GM12872 (cell line): ENCODE data around the gene SLC38A7.

Source experiments
- TF ChIP-seq, protein P1 (sequence below): IDR thresholded peaks from 3 replicates; pipeline ENCODE4 v1.5.1; 2011; ENCODE audit warnings: low read depth, mild to moderate bottlenecking, low read length, moderate library complexity; ENCODE audit not compliant: insufficient read depth

Gene SLC38A7

DNA sequence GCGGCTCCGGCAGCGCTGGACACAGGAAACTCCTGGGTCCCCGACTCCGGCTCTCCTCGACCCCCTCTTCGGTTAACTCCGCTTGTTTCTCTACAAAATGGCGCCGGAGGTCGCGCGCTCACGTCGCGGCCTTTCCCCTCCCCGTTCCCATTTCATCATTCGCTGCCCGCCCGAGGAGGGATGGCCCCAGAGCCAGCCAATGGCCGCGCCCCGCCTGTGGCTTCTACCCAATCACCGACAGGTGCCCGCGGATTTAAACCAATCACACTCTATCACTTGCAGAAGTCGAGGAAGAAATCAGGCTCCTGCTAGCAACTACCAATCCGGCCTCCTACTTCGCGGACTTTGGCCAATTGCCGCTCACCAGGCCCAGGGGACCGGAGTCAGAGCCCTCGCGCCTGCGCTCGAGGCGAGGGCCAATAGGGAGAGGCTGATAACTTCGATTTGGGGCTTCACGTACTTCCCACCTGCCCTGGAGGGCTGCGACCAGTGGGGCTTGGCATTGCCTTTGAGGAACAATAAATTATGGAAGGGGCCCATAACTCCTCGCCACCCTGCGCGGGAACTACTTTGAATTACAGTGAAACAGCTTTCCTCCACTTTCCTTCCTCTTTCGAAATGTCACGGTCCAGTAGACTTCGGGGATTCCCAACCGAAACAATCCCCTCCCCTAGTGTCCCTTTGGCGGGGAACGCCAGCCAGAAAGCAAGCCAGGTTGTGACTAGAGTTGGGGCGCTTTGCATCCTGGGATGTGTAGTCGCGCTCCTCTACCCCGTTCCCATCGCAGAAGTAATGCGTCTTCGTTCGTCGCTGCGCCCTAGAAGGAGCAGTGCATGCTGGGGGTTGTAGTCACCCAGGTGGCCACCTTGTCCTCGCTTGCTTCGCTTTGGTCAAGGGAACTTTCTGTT is 54.6 kb downstream of the SLC38A7 start, which contains the start of gene CNOT1:
TSS of gene CNOT1 (minus strand) at position 94 of the 908 bp plus-strand sequence. CDS start 30,489 bp downstream, outside the sequence.
- TF ChIP-seq, protein P1, sequence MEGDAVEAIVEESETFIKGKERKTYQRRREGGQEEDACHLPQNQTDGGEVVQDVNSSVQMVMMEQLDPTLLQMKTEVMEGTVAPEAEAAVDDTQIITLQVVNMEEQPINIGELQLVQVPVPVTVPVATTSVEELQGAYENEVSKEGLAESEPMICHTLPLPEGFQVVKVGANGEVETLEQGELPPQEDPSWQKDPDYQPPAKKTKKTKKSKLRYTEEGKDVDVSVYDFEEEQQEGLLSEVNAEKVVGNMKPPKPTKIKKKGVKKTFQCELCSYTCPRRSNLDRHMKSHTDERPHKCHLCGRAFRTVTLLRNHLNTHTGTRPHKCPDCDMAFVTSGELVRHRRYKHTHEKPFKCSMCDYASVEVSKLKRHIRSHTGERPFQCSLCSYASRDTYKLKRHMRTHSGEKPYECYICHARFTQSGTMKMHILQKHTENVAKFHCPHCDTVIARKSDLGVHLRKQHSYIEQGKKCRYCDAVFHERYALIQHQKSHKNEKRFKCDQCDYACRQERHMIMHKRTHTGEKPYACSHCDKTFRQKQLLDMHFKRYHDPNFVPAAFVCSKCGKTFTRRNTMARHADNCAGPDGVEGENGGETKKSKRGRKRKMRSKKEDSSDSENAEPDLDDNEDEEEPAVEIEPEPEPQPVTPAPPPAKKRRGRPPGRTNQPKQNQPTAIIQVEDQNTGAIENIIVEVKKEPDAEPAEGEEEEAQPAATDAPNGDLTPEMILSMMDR = no peak

DNA sequence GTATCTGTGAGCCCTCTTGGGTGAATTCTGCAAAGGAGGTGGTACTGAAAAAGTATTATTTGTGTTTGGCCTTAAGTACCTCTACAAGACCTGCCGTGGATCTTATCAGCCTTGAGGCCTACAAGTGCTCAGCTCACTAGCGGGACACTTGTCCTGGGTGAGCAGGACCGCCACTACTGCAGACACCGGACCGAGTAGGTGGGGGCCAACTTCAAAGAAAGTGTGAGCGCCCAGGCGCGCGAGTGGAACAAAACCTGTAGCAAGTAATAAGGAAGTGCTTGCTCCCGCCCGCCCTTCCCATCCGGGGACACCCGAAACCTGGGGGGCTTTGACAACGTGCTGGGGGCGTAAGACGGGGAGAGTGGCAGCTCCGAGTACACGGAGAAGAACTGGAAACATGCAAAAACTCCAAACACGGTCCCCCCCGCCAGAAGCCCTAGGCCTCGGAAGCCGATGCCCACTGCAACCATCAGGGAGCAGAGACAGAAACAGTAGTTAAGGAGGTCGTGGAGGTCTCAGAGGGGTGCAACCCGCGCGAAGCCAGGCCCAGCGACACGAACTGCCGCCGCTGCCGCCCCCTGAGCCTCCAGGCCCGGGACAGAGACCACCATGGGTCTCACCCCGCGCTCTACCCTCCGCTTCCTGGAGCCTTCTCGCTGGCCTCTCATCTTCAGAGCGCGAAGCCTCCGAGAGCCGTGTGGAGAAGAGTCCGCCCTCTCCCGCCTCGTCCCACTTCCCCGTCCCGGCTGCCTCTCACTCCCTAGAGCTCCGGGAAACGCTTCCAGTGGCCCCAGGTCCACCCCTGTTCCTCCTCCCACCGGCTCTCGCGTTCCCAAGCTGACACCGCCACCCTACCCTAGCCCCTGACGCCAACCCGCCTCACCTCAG is 55.5 kb downstream of the SLC38A7 start:
- TF ChIP-seq, protein P1 = no peak

DNA sequence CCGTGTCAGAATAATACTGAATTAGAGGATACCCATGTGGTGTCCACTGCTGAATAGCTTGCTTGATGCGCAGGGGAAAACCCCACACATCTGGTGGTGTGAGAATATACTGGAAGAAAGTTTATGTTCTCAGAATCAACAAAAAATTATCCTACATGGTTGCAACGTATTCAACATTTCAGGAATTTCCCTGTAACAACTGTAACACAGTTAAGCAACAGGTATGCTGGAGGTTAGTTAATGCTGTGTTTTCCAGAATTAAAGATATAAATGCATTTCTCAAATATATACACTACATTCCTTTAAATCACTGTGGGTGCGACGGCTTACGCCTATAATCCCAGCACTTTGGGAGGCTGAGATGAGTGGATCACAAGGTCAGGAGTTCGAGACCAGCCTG is 60.4 kb downstream of the SLC38A7 start:
- TF ChIP-seq, protein P1 = no peak

DNA sequence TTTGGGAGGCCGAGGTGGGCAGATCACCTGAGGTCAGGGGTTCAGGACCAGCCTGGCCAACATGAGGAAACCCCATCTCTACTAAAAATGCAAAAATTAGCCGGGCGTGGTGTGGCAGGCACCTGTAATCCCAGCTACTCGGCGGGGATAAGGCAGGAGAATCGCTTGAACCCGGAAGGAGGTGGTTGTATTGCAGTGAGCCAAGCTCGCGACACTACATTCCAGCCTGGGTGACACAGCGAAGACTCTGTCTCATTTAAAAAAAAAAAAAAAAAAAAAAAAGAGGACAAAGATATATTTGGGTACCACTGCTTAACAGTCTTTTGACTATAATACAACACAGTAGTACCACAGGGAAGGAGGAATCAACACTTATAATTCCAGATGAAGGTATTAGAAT is 64.2 kb downstream of the SLC38A7 start:
- TF ChIP-seq, protein P1 = no peak

DNA sequence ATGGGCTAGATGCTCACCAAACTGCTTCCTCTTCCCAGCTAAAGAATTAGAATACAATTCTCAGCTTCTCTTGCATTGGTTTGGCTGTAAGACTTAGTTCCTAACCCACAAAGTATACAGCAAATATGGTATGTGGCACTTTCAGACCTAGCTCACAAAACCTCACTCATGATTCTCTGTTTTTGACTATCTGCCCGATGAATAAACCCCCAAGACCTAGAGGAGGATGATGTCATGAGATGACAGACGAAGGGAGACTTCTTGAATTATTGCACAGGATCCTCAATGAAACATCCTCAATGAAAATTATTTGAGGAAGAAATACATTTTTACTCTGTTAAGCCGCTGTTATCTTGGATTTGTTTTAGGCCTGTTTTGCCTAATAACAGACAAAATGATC is 69.3 kb downstream of the SLC38A7 start:
- TF ChIP-seq, protein P1 = no peak
